Sigmoid colon (tissue), 7 donors: ENCODE measurements around the gene MRPL57. TPM values are rescaled to one million over a fixed set of nuclear protein-coding genes. Genes with fewer than 3 reads are reported as not detected.
"Not testable (repeated sequence)": the region's sequence is repeated elsewhere in the genome, so short reads cannot be mapped to it uniquely, and the experiment has no call there.

Experiments used
- DNase-seq: peaks from one replicate; pipeline ENCODE4 v3.0.0-alpha.2; 2019
- H3K27ac ChIP-seq, 4 donors: fragments of 200-600 bp; sonication (generic); one replicate each; pipeline ENCODE4 v1.5.1; 2016 to 2019; ENCODE audit warnings: mild to moderate bottlenecking in 1 of 4
- H3K27me3 ChIP-seq, 3 donors: fragments of 200-600 bp; sonication (generic); one replicate each; pipeline ENCODE4 v1.5.1; 2019; ENCODE audit warnings: mild to moderate bottlenecking in 1 of 3
- H3K36me3 ChIP-seq, 4 donors: fragments of 200-600 bp; sonication (generic); one replicate each; pipeline ENCODE4 v1.5.1; 2016 to 2019
- H3K4me1 ChIP-seq, 4 donors: fragments of 200-600 bp; sonication (generic); one replicate each; pipeline ENCODE4 v1.5.1; 2017 to 2019
- H3K4me3 ChIP-seq, 4 donors: fragments of 200-600 bp; sonication (generic); one replicate each; pipeline ENCODE4 v1.5.1; 2017 to 2019; ENCODE audit warnings: mild to moderate bottlenecking in 2 of 4, moderate library complexity in 1 of 4
- H3K9me3 ChIP-seq, 4 donors: fragments of 200-600 bp in 3 of 4; sonication (generic) in 3 of 4; one replicate each; pipeline versions ENCODE4 v1.5.1 to v1.6.1; 2013 to 2019
- EP300 ChIP-seq, 4 donors: sonication (generic); formaldehyde crosslinking; IDR thresholded peaks; one replicate each; pipeline ENCODE4 v1.6.1; 2017; ENCODE audit warnings: antibody characterized with exemption in 4 of 4
- POLR2A ChIP-seq, 2 donors: fragments of 450-650 bp; IDR thresholded peaks; one replicate each; pipeline ENCODE4 v1.6.1; 2016; ENCODE audit warnings: antibody characterized with exemption in 2 of 2, mild to moderate bottlenecking in 2 of 2, moderate library complexity in 2 of 2
- POLR2AphosphoS5 ChIP-seq, 4 donors: sonication (generic); formaldehyde crosslinking; IDR thresholded peaks; one replicate each; pipeline ENCODE4 v1.6.1; 2017; ENCODE audit warnings: antibody characterized with exemption in 4 of 4
- WGBS, 2 donors: extraction: QIAGEN DNeasy Blood & Tissue Kit; methylation state at CpG; one replicate each; pipeline ENCODE4 v1.1.7; 2013; 5-methylcytosine and 5-hydroxymethylcytosine counted together
- intact Hi-C: fragments of 100-400 bp; cut with DNase I; formaldehyde crosslinking; loops from one replicate; pipeline ENCODE4 v1.15.1; 2023
- polyA plus RNA-seq, 3 donors: library from polyadenylated mRNA; stranded (reverse); fragments of 200-250 nt; gene quantifications; one replicate each; pipeline ENCODE4 v1.2.3, GENCODE V29; 2013
- total RNA-seq, 4 donors: library from RNA; depleted of rRNA; stranded (reverse); fragments of >200 nt; gene quantifications; one replicate each; pipeline ENCODE4 v1.1.0, GENCODE V29; 2016
- TF ChIP-seq, protein P1 (sequence below), 4 experiments: fragments of 450-650 bp in 3 of 4; fragments of 200-600 bp in 1 of 4; IDR thresholded peaks; one replicate each; pipeline ENCODE4 v1.5.1; 2016 to 2019; ENCODE audit warnings: antibody characterized with exemption in 4 of 4, mild to moderate bottlenecking in 3 of 4, moderate library complexity in 2 of 4
- donor health status: healthy with polysubstance abuse.
- donor health status: Bipolar disorder and iron deficiency.
- donor health status: healthy.

MRPL57 gene
- total and polyA plus RNA-seq, 7 donors = 21.0 to 51.0 (median 25.8) TPM

DNA sequence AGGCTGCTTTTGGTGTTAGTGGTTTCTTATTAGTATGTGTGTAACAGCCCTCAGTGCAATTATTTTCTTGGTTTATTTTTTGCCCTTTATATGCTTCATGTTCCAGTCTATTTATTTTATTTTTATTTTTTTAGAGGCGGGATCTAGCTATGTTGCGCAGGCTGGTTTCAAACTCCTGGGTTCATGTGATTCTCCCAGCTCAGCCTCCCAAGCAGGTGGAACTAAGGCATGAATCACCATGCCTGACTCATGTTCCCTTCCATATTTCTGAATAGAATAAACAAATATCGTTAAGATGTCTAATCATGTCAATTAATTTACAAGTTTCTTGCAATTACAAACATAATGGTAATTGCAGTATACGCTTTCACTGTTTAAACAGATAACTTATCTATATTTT lies 11.8 kb upstream of the MRPL57 start:
- H3K27ac ChIP-seq = no peak overlapping the region
- H3K36me3 ChIP-seq = no peaks in the 10 kb centered on the region
- H3K27me3 ChIP-seq = no peaks in the 10 kb centered on the region
- no peaks in the 10 kb centered on the region for H3K4me1 ChIP-seq
- no peaks in the 10 kb centered on the region for H3K9me3 ChIP-seq
- intact Hi-C loops = no loop called here
- TF ChIP-seq, protein P1, sequence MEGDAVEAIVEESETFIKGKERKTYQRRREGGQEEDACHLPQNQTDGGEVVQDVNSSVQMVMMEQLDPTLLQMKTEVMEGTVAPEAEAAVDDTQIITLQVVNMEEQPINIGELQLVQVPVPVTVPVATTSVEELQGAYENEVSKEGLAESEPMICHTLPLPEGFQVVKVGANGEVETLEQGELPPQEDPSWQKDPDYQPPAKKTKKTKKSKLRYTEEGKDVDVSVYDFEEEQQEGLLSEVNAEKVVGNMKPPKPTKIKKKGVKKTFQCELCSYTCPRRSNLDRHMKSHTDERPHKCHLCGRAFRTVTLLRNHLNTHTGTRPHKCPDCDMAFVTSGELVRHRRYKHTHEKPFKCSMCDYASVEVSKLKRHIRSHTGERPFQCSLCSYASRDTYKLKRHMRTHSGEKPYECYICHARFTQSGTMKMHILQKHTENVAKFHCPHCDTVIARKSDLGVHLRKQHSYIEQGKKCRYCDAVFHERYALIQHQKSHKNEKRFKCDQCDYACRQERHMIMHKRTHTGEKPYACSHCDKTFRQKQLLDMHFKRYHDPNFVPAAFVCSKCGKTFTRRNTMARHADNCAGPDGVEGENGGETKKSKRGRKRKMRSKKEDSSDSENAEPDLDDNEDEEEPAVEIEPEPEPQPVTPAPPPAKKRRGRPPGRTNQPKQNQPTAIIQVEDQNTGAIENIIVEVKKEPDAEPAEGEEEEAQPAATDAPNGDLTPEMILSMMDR (IDR thresholded peaks at IDR 0.05) = no peak
- TF ChIP-seq POLR2A (IDR thresholded peaks at IDR 0.05) (no peak), EP300 (IDR thresholded peaks at IDR 0.05) (no peak), POLR2AphosphoS5 (IDR thresholded peaks at IDR 0.05) (no peak)
- H3K4me3 ChIP-seq = no peak overlapping the region
- no peak for DNase-seq
- WGBS, 2 donors = 88 to 96% methylated on average over 4 of the region's 4 CpGs

DNA sequence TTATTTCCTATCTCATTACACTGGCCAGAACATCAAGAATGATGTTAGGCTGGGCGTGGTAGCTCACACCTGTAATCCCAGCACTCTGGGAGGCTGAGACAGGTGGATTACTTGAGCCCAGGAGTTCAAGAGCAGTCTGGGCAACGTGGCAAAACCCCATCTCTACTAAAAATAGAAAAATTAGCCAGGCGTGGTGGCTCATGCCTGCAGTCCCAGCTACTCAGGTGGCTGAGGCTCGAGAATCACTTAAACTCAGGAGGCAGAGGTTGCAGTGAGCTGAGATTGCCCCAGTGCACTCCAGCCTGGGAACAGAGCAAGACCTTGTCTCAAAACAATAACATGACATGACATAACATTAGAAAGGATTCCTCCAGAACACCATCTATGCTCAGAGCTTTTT lies 10.9 kb upstream of the MRPL57 start:
- H3K4me3 ChIP-seq, H3K27me3 ChIP-seq, H3K9me3 ChIP-seq, H3K4me1 ChIP-seq, intact Hi-C loops, H3K27ac ChIP-seq, H3K36me3 ChIP-seq, DNase-seq: not testable (repeated sequence)
- WGBS, 2 donors = 79 to 85% methylated on average over 4 of the region's 4 CpGs

DNA sequence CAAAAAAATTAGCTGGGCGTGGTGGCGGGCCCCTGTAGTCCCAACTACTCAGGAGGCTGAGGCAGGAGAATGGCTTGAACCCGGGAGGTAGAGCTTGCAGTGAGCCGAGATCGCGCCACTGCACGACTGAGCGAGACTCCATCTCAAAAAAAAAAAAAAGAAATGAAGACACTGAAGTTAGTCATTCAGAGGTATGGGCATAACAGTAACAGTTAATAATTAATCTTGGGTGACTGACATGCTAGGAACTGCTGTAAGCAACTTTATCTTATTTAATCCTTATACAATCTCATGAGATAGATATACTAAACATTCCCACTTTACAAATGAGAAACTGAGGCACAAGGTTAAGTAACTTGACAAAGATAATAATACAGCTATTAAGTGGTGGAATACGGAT lies 5.0 kb upstream of the MRPL57 start:
- Histone ChIP-seq H3K36me3 (no peaks in the 10 kb centered on the region), H3K9me3 (no peaks in the 10 kb centered on the region), H3K27me3 (no peaks in the 10 kb centered on the region), H3K4me3 (no peak overlapping the region), H3K27ac (no peak overlapping the region), H3K4me1 (peaks cover 0 to 7% (median 6%) of the 10 kb centered on the region in 4 donors)
- intact Hi-C loops = loop anchor here (10.0 kb wide), 1 partner anchor 433 kb away; the partner anchor contains the start of gene MICU2
- TF ChIP-seq POLR2A (IDR thresholded peaks at IDR 0.05) = no peak
- TF ChIP-seq, protein P1 (IDR thresholded peaks at IDR 0.05) = no peak
- TF ChIP-seq EP300 (IDR thresholded peaks at IDR 0.05) = no peak
- no peak for TF ChIP-seq POLR2AphosphoS5 (IDR thresholded peaks at IDR 0.05)
- WGBS, 2 donors = 94 to 97% methylated on average over 9 of the region's 9 CpGs
- no peak for DNase-seq

DNA sequence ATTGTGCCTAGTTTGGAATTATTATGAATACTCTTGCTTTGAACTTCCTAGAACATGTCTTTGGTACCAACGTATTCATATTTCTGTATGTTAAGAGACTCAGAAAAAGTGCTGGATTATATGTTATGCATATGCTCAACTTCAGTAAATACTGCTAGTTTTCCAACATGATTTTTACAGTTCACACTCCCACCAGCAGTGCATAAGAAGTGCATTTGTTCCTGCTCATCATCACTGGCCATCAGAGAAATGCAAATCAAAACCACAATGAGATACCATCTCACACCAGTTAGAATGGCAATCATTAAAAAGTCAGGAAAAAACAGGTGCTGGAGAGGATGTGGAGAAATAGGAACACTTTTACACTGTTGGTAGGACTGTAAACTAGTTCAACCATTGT lies 2.7 kb upstream of the MRPL57 start:
- H3K36me3 ChIP-seq, DNase-seq, H3K27me3 ChIP-seq, H3K4me3 ChIP-seq, H3K9me3 ChIP-seq, H3K27ac ChIP-seq: not testable (repeated sequence)
- intact Hi-C loops = loop anchor here (10.0 kb wide), 1 partner anchor 431 kb away; the partner anchor contains the start of gene MICU2
- peaks cover 0 to 24% (median 19%) of the 10 kb centered on the region in 4 donors for H3K4me1 ChIP-seq
- 0% methylated on average over 1 of the region's 1 CpG for WGBS, 2 donors

DNA sequence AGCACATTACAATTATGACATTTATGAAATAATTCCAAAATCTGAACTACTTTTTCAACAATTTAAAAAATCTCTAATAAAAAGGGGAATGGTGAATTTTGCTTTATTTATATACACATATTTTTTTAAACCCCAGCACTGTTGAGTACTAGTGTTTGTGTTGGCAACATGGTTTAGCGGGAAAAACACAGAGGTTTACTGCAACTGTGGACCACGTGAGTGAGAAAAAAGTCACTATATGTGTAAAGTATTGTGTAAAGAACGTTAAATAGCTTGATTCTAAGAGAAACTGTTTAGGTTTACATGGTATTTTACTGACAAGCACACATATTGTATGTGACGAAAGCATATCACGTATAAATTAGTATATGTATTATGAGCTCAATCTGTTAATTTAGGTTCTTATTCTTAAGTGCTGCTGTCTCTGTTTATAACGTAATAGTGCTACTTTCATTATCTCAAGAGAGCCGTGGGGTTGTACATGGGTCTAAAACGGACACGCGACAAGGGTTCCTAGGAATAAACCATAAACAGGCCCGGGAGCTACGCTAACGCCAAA lies 723 bp upstream of the MRPL57 start:
- DNase-seq = no peak
- peak overlapping the region; percentile 91 to 99 (median 94) for H3K27ac ChIP-seq
- intact Hi-C loops = loop anchor here (2.0 to 10.0 kb wide), 5 partner anchors 121 to 429 kb away; partner anchors contain the start of genes MICU2 and ZDHHC20
- H3K9me3 ChIP-seq = no peaks in the 10 kb centered on the region
- no peak for TF ChIP-seq EP300 (IDR thresholded peaks at IDR 0.05)
- no peak for TF ChIP-seq POLR2A (IDR thresholded peaks at IDR 0.05)
- TF ChIP-seq POLR2AphosphoS5 (IDR thresholded peaks at IDR 0.05) = no peak
- TF ChIP-seq, protein P1 (IDR thresholded peaks at IDR 0.05) = no peak
- WGBS, 2 donors = 1% methylated on average over 13 of the region's 13 CpGs
- peaks cover 0 to 25% (median 19%) of the 10 kb centered on the region in 4 donors for H3K4me1 ChIP-seq
- peak overlapping the region; percentile 69 to 95 (median 82) for H3K4me3 ChIP-seq
- H3K27me3 ChIP-seq = no peaks in the 10 kb centered on the region
- H3K36me3 ChIP-seq = no peaks in the 10 kb centered on the region

DNA sequence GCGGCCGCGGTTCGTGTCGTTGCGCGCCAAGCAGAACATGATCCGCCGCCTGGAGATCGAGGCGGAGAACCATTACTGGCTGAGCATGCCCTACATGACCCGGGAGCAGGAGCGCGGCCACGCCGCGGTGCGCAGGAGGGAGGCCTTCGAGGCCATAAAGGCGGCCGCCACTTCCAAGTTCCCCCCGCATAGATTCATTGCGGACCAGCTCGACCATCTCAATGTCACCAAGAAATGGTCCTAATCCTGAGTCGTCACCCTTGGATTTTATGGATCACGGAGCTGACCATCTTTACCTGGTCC lies 475 bp downstream of the MRPL57 start:
- Histone ChIP-seq H3K4me3 (peak overlapping the region; percentile 69 to 95 (median 82)), H3K9me3 (no peaks in the 10 kb centered on the region), H3K27me3 (no peaks in the 10 kb centered on the region), H3K27ac (peak overlapping the region; percentile 91 to 99 (median 94)), H3K4me1 (peaks cover 0 to 25% (median 19%) of the 10 kb centered on the region in 4 donors), H3K36me3 (no peaks in the 10 kb centered on the region)
- WGBS, 2 donors = 0 to 1% methylated on average over 26 of the region's 26 CpGs
- no peak for DNase-seq
- intact Hi-C loops = loop anchor here (2.0 to 10.0 kb wide), 5 partner anchors 120 to 428 kb away; partner anchors contain the start of genes MICU2 and ZDHHC20
- no peak for TF ChIP-seq EP300 (IDR thresholded peaks at IDR 0.05)
- TF ChIP-seq, protein P1 (IDR thresholded peaks at IDR 0.05) = no peak
- no peak for TF ChIP-seq POLR2A (IDR thresholded peaks at IDR 0.05)
